Breast epithelium (tissue), 4 donors: ENCODE measurements around the gene CNNM2. TPM values are rescaled to one million over a fixed set of nuclear protein-coding genes. Genes with fewer than 3 reads are reported as not detected.
"Not testable (repeated sequence)": the region's sequence is repeated elsewhere in the genome, so short reads cannot be mapped to it uniquely, and the experiment has no call there.

Experiments
- DNase-seq, 2 donors: peaks; one replicate each; pipeline ENCODE4 v3.0.0-alpha.2; 2019; ENCODE audit warnings: low spot score in 2 of 2
- H3K27ac ChIP-seq, 2 donors: fragments of 200-600 bp; sonication (generic) in 1 of 2; one replicate each; pipeline ENCODE4 v1.5.1; 2016 to 2019; ENCODE audit warnings: mild to moderate bottlenecking in 1 of 2
- H3K27me3 ChIP-seq, 2 donors: fragments of 200-600 bp; sonication (generic) in 1 of 2; one replicate each; pipeline versions ENCODE4 v1.5.1 to v1.6.0; 2017 to 2019; ENCODE audit warnings: control low read depth in 1 of 2, mild to moderate bottlenecking in 1 of 2
- H3K36me3 ChIP-seq: fragments of 200-600 bp; one replicate; pipeline ENCODE4 v1.5.1; 2019
- H3K4me1 ChIP-seq, 2 donors: fragments of 200-600 bp; sonication (generic); one replicate each; pipeline ENCODE4 v1.5.1; 2016 to 2019; ENCODE audit warnings: control low read depth in 1 of 2
- H3K4me3 ChIP-seq, 3 donors: fragments of 200-600 bp; sonication (generic); 1 replicate in 2 of 3; 2 replicates in 1 of 3; pipeline ENCODE4 v1.5.1; 2016 to 2019; ENCODE audit warnings: mild to moderate bottlenecking in 3 of 3, moderate library complexity in 2 of 3
- H3K9me3 ChIP-seq, 2 donors: fragments of 200-600 bp; sonication (generic) in 1 of 2; one replicate each; pipeline ENCODE4 v1.5.1; 2016 to 2019; ENCODE audit warnings: control low read depth in 1 of 2
- POLR2A ChIP-seq: fragments of 450-650 bp; IDR thresholded peaks from one replicate; pipeline ENCODE4 v1.6.1; 2016; ENCODE audit warnings: antibody characterized with exemption, mild to moderate bottlenecking, moderate library complexity
- POLR2AphosphoS5 ChIP-seq, 3 donors: sonication (generic); formaldehyde crosslinking; IDR thresholded peaks; one replicate each; pipeline ENCODE4 v1.6.1; 2017; ENCODE audit warnings: antibody characterized with exemption in 3 of 3
- intact Hi-C: fragments of 100-400 bp; cut with DNase I; formaldehyde crosslinking; loops from one replicate; pipeline ENCODE4 v1.15.1; 2023; ENCODE audit warnings: low total_unique reads
- total RNA-seq, 3 donors: library from RNA; depleted of rRNA; stranded (reverse); fragments of >200 nt; gene quantifications; one replicate each; pipeline ENCODE4 v1.1.0, GENCODE V29; 2016
- TF ChIP-seq, protein P1 (sequence below), 3 donors: fragments of 450-650 bp; IDR thresholded peaks; one replicate each; pipeline ENCODE4 v1.5.1; 2016 to 2017; ENCODE audit warnings: antibody characterized with exemption in 3 of 3, mild to moderate bottlenecking in 3 of 3, moderate library complexity in 3 of 3

CNNM2 gene
- total RNA-seq, 3 donors from 2014 or later = 6.4 to 7.2 (median 6.7) TPM

DNA sequence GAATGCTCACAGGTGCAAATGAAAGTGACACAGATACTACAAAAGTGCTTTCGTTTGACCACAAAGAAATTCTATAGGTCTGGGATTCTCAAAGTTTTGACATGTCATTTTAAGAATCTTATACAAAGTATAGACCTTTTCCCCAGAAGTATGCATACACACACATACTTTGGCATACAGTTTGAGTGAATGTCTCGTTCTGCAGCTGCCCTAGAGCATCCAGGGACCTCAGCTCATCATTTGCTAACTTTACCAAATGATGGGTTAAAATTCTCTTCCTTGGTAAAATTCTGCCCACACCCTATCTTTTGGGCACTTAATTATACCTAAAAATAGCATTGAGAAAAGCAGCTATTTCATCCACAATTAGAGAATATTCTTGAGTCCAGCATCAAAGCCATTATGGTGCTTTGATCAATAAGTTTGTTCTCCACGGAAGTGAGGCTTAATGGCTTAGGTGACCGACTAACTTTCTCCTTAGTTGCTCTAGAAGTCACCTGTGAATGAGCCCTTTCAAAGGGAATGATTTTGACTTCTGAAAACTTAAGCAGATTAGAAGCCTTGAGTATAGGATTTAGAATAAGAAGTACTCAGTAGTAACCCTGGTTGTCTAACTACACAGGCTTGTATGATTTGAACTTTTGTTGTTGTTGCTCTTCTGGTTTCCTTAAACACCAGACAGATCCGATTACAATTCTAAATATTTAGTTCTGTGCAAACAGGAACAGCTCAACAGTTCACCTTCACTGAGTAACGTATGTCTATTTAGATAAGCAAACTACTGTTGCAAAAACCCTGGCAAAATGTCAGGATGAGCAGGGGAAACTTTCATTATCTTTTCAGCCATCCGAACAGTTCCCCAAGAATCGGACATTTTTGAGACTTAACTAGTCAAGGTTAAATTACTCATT is 70.6 kb downstream of the CNNM2 start:
- no peaks in the 10 kb centered on the region for H3K9me3 ChIP-seq
- no peaks in the 10 kb centered on the region for H3K36me3 ChIP-seq
- no peak overlapping the region for H3K27ac ChIP-seq
- intact Hi-C loops = loop anchor here (5.0 kb wide), 1 partner anchor 436 kb away; no protein-coding TSS in a partner anchor
- DNase-seq = no peak
- TF ChIP-seq POLR2AphosphoS5 (IDR thresholded peaks at IDR 0.05) = no peak
- TF ChIP-seq, protein P1, sequence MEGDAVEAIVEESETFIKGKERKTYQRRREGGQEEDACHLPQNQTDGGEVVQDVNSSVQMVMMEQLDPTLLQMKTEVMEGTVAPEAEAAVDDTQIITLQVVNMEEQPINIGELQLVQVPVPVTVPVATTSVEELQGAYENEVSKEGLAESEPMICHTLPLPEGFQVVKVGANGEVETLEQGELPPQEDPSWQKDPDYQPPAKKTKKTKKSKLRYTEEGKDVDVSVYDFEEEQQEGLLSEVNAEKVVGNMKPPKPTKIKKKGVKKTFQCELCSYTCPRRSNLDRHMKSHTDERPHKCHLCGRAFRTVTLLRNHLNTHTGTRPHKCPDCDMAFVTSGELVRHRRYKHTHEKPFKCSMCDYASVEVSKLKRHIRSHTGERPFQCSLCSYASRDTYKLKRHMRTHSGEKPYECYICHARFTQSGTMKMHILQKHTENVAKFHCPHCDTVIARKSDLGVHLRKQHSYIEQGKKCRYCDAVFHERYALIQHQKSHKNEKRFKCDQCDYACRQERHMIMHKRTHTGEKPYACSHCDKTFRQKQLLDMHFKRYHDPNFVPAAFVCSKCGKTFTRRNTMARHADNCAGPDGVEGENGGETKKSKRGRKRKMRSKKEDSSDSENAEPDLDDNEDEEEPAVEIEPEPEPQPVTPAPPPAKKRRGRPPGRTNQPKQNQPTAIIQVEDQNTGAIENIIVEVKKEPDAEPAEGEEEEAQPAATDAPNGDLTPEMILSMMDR (IDR thresholded peaks at IDR 0.05) = no peak
- TF ChIP-seq POLR2A = no peak
- no peaks in the 10 kb centered on the region for H3K4me1 ChIP-seq
- no peaks in the 10 kb centered on the region for H3K27me3 ChIP-seq
- H3K4me3 ChIP-seq = no peak overlapping the region

DNA sequence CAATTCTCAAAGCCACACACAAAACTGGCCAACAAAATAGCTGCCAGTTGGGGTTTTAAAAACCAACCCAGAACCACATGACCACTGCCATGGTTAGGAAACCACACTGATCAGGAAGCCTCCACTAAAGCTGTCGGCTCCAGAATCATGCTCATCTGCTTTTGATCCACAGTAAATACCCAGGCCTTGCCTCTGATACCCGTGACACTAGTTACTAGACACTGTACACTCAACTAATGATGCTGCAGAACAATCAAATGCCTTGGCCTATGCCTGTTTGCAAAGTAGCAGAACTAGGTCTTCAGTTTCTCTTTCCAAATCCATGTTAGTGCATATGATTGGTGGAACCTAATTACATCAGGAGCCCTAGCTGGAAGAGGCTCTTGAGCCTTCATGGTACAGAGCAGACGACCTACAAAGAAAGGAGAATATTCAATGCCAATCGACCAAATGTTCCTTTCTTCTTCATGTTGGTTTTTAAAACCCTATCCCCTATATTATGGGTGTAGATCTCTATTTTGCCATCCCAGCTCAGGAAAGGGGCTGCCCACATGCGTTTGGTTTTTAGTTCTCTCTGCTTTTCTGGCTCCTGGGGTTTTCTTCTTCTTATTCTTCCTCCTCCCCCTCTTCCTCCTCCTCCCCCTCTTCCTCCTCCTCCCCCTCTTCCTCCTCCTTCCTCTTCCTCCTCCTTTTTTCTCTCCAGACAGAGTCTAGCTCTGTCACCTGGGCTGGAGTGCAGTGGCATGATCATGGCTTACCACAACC is 76.6 kb downstream of the CNNM2 start:
- H3K27me3 ChIP-seq = no peaks in the 10 kb centered on the region
- TF ChIP-seq POLR2AphosphoS5 (IDR thresholded peaks at IDR 0.05) = no peak
- no peak for TF ChIP-seq POLR2A
- TF ChIP-seq, protein P1 (IDR thresholded peaks at IDR 0.05) = no peak
- no peaks in the 10 kb centered on the region for H3K4me1 ChIP-seq
- DNase-seq = no peak
- H3K9me3 ChIP-seq = no peaks in the 10 kb centered on the region
- intact Hi-C loops = no loop called here
- H3K4me3 ChIP-seq = no peak overlapping the region
- no peaks in the 10 kb centered on the region for H3K36me3 ChIP-seq
- no peak overlapping the region for H3K27ac ChIP-seq

DNA sequence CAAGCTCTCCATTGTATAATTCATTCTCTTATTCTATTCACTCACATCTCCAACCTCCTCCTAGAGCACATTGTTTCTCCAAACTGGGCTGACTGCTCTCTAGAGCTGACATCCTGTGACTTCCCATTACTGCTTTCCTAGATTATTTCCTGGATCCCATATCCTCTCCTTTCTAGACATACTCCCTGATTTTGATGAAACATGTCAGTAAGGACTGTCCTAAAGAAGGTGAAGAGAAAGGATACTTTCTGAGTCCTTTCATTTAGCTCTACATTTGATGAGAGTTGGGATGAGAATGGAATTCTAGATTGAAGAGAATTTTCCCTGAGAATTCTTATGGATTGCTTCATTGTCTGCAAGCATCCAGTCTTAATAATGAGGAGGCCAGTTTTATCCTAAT is 78.8 kb downstream of the CNNM2 start:
- H3K9me3 ChIP-seq = no peaks in the 10 kb centered on the region
- TF ChIP-seq POLR2A (no peak), POLR2AphosphoS5 (IDR thresholded peaks at IDR 0.05) (no peak)
- TF ChIP-seq, protein P1 (IDR thresholded peaks at IDR 0.05) = no peak

GRCh38 chr10:102997998-102998397 is 79.9 kb downstream of the CNNM2 start:
- DNase-seq = no peak
- TF ChIP-seq, protein P1 (IDR thresholded peaks at IDR 0.05) = no peak
- no peak for TF ChIP-seq POLR2A
- H3K27ac ChIP-seq = no peak overlapping the region
- no peaks in the 10 kb centered on the region for H3K27me3 ChIP-seq
- intact Hi-C loops = no loop called here
- no peaks in the 10 kb centered on the region for H3K36me3 ChIP-seq
- no peak overlapping the region for H3K4me3 ChIP-seq
- H3K9me3 ChIP-seq = no peaks in the 10 kb centered on the region
- H3K4me1 ChIP-seq = no peaks in the 10 kb centered on the region

More for the DNA sequence above, 78.8 kb downstream of the CNNM2 start:
- intact Hi-C loops = no loop called here
- Histone ChIP-seq H3K36me3 (no peaks in the 10 kb centered on the region), H3K27me3 (no peaks in the 10 kb centered on the region), H3K27ac (no peak overlapping the region), H3K4me1 (no peaks in the 10 kb centered on the region), H3K4me3 (no peak overlapping the region)
- no peak for DNase-seq

GRCh38 chr10:102998399-102998907 is 80.4 kb downstream of the CNNM2 start:
- Histone ChIP-seq H3K4me1 (no peaks in the 10 kb centered on the region), H3K4me3 (no peak overlapping the region), H3K36me3 (no peaks in the 10 kb centered on the region), H3K9me3 (no peaks in the 10 kb centered on the region), H3K27me3 (no peaks in the 10 kb centered on the region), H3K27ac (no peak overlapping the region)
- no peak for TF ChIP-seq POLR2A
- intact Hi-C loops = no loop called here
- DNase-seq = no peak

- H3K4me3 ChIP-seq, DNase-seq, H3K36me3 ChIP-seq, H3K27me3 ChIP-seq, H3K9me3 ChIP-seq, H3K4me1 ChIP-seq, H3K27ac ChIP-seq, intact Hi-C loops: not testable (repeated sequence)
Observed at GRCh38 chr10:103000050-103000449, 82.0 kb downstream of the CNNM2 start.
